ENCODE results near the gene FKBP1A.
A peak's percentile ranks its signal among the peaks of the same experiment; 100 is the strongest.

The FKBP1A gene

GRCh38 chr20:1331101-1331500, 61.8 kb downstream of the FKBP1A start:
- no peak for DNase-seq

- DNase-seq: peak; percentile 58 to 72
Observed at GRCh38 chr20:1330075-1330830, 62.6 kb downstream of the FKBP1A start.

- DNase-seq: no peak
Observed at GRCh38 chr20:1328680-1329330, 64.0 kb downstream of the FKBP1A start, which contains the start of gene SDCBP2. Gene SDCBP2 (minus strand): TSS chr20:1329139. CDS start chr20:1320416, 8,723 bp downstream.

- no peak for DNase-seq
Observed at GRCh38 chr20:1327827-1328679, 64.8 kb downstream of the FKBP1A start.

GRCh38 chr20:1327241-1327653, 65.6 kb downstream of the FKBP1A start:
- no peak for DNase-seq

GRCh38 chr20:1326031-1326930, 66.6 kb downstream of the FKBP1A start:
- no peak for DNase-seq

GRCh38 chr20:1325173-1326030, 67.5 kb downstream of the FKBP1A start:
- peak; percentile 99 for DNase-seq

- DNase-seq: peak in 1 of 2 donors; percentile 50
Observed at GRCh38 chr20:1324598-1325172, 68.2 kb downstream of the FKBP1A start.

- no peak for DNase-seq
Observed at GRCh38 chr20:1323830-1324597, 68.8 kb downstream of the FKBP1A start.

GRCh38 chr20:1323256-1323655, 69.6 kb downstream of the FKBP1A start:
- no peak for DNase-seq

- peak in 1 of 2 donors; percentile 48 for DNase-seq
Observed at GRCh38 chr20:1322511-1323245, 70.2 kb downstream of the FKBP1A start.

- DNase-seq: no peak
Observed at GRCh38 chr20:1321654-1321939, 71.3 kb downstream of the FKBP1A start.

- DNase-seq: no peak
Observed at GRCh38 chr20:1320902-1321653, 71.8 kb downstream of the FKBP1A start.

- no peak for DNase-seq
Observed at GRCh38 chr20:1320016-1320415, 72.8 kb downstream of the FKBP1A start.

GRCh38 chr20:1319462-1319861, 73.4 kb downstream of the FKBP1A start:
- DNase-seq: no peak

- DNase-seq: no peak
Observed at GRCh38 chr20:1319051-1319450, 73.8 kb downstream of the FKBP1A start.
